22Rv1 (cell line): ENCODE data around the gene ADAMTSL2.

Experiments used
- ZFX ChIP-seq: fragments of 450-650 bp; IDR thresholded peaks from 2 replicates; pipeline ENCODE4 v1.6.1; 2017; ENCODE audit warnings: antibody characterized with exemption, borderline replicate concordance
- TF ChIP-seq, protein P1 (sequence below): fragments of 450-650 bp; IDR thresholded peaks from 2 replicates; pipeline ENCODE4 v1.5.1; 2017; ENCODE audit warnings: mild to moderate bottlenecking

GRCh38 chr9:133537257-133537656, 2.8 kb downstream of the ADAMTSL2 start:
- TF ChIP-seq, protein P1, sequence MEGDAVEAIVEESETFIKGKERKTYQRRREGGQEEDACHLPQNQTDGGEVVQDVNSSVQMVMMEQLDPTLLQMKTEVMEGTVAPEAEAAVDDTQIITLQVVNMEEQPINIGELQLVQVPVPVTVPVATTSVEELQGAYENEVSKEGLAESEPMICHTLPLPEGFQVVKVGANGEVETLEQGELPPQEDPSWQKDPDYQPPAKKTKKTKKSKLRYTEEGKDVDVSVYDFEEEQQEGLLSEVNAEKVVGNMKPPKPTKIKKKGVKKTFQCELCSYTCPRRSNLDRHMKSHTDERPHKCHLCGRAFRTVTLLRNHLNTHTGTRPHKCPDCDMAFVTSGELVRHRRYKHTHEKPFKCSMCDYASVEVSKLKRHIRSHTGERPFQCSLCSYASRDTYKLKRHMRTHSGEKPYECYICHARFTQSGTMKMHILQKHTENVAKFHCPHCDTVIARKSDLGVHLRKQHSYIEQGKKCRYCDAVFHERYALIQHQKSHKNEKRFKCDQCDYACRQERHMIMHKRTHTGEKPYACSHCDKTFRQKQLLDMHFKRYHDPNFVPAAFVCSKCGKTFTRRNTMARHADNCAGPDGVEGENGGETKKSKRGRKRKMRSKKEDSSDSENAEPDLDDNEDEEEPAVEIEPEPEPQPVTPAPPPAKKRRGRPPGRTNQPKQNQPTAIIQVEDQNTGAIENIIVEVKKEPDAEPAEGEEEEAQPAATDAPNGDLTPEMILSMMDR, result no peak
- TF ChIP-seq ZFX, result no peak
